K562 (cell line): ENCODE results near the gene NKG7. TPM values are rescaled to one million over a fixed set of nuclear protein-coding genes. Genes with fewer than 3 reads are reported as not detected.

Source experiments
- BMI1 ChIP-seq: fragments of 150-350 bp; IDR thresholded peaks from 2 replicates; pipeline ENCODE4 v1.6.1; 2014; ENCODE audit warnings: low read length
- BRD9 ChIP-seq: fragments of 450-650 bp; IDR thresholded peaks from 2 replicates; pipeline ENCODE4 v1.6.1; 2018; ENCODE audit warnings: low read depth; ENCODE audit not compliant: partially characterized antibody
- CBX3 ChIP-seq, 2 experiments: IDR thresholded peaks; 1 replicate in 1 of 2; 2 replicates in 1 of 2; pipeline ENCODE4 v1.6.1; 2012; ENCODE audit warnings: inconsistent platforms in 2 of 2, low read length in 2 of 2, borderline replicate concordance in 1 of 2, control low read depth in 1 of 2
- CXXC5 ChIP-seq: fragments of 250-450 bp; sonication (Bioruptor Pico); IDR thresholded peaks from 2 replicates; pipeline ENCODE4 v1.8.0; 2022; ENCODE audit warnings: inconsistent platforms, mild to moderate bottlenecking, moderate library complexity
- E2F3 ChIP-seq: fragments of 250-450 bp; sonication (Bioruptor Pico); IDR thresholded peaks from 2 replicates; pipeline ENCODE4 v1.4.0; 2020; ENCODE audit warnings: mild to moderate bottlenecking
- HLTF ChIP-seq: fragments of 450-650 bp; IDR thresholded peaks from 2 replicates; pipeline ENCODE4 v1.6.1; 2016
- KDM4B ChIP-seq, 2 experiments: fragments of 450-650 bp in 1 of 2; sonication (generic) in 1 of 2; IDR thresholded peaks; 2 replicates each; pipeline ENCODE4 v1.6.1; 2016 to 2017; ENCODE audit warnings: borderline replicate concordance in 2 of 2, antibody characterized with exemption in 1 of 2, low read depth in 1 of 2, mild to moderate bottlenecking in 1 of 2
- KLF10 ChIP-seq: fragments of 250-450 bp; sonication (Bioruptor Pico); IDR thresholded peaks from 2 replicates; pipeline ENCODE4 v1.6.1; 2021; ENCODE audit warnings: matching md5 sums
- KLF16 ChIP-seq: IDR thresholded peaks from 2 replicates; pipeline ENCODE4 v1.6.1; 2016; ENCODE audit warnings: antibody characterized with exemption
- MEF2A ChIP-seq: IDR thresholded peaks from 2 replicates; pipeline ENCODE4 v1.6.1; 2011; ENCODE audit warnings: low read depth, mild to moderate bottlenecking, low read length, moderate library complexity; ENCODE audit not compliant: control insufficient read depth
- RBM25 ChIP-seq: fragments of 200-400 bp; formaldehyde crosslinking; IDR thresholded peaks from 2 replicates; pipeline ENCODE4 v1.6.1; 2018; ENCODE audit warnings: low read length, low read depth, moderate library complexity; ENCODE audit not compliant: severe bottlenecking
- SMAD4 ChIP-seq: fragments of 250-450 bp; sonication (Bioruptor Pico); conservative IDR thresholded peaks from 2 replicates; pipeline ENCODE4 v1.8.0; 2021; ENCODE audit warnings: inconsistent platforms, mild to moderate bottlenecking, moderate library complexity
- SNRNP70 ChIP-seq: fragments of 200-400 bp; formaldehyde crosslinking; optimal IDR thresholded peaks from 2 replicates; pipeline ENCODE3; 2017; ENCODE audit warnings: low read depth, low read length
- SRF ChIP-seq, 2 experiments: fragments of 250-450, 450-650 bp in 1 of 2; sonication (Bioruptor Pico) in 1 of 2; sonication (generic) in 1 of 2; formaldehyde crosslinking; IDR thresholded peaks; 2 replicates each; pipeline versions ENCODE4 v1.5.0 to v1.5.1; 2020 to 2022; ENCODE audit warnings: mild to moderate bottlenecking in 1 of 2, missing genetic modification reagents in 1 of 2
- TCF7L2 ChIP-seq: fragments of 150-350 bp; IDR thresholded peaks from 2 replicates; pipeline ENCODE4 v1.6.1; 2016; ENCODE audit warnings: low read depth, mild to moderate bottlenecking, low read length, moderate library complexity
- ZBTB7A ChIP-seq: IDR thresholded peaks from 2 replicates; pipeline ENCODE4 v1.6.1; 2011; ENCODE audit warnings: low read depth, mild to moderate bottlenecking, low read length, moderate library complexity, borderline replicate concordance; ENCODE audit not compliant: control insufficient read depth
- ZNF695 ChIP-seq: fragments of 450-650 bp; formaldehyde crosslinking; IDR thresholded peaks from 2 replicates; pipeline ENCODE4 v1.4.0; 2020; ENCODE audit warnings: mild to moderate bottlenecking, moderate library complexity
- polyA plus RNA-seq, 8 experiments: library from polyadenylated mRNA; depleted of rRNA in 4 of 8; stranded (reverse) in 5 of 8; unstranded in 3 of 8; fragments of >200 nt; fragmentation: Nextera tagmentation in 2 of 8; fragmentation: Illumina TruSeq in 1 of 8; extraction: Ambion mirVana in 2 of 8; extraction: Trizol in 1 of 8; gene quantifications; 2 replicates each; pipeline versions ENCODE4 v1.2.1 to v1.2.3, GENCODE V29; 2011 to 2014; ENCODE audit warnings: inconsistent platforms in 1 of 8, missing spikeins in 1 of 8
- total RNA-seq, 7 experiments: library from RNA; depleted of rRNA in 6 of 7; stranded (reverse); fragments of >200 nt in 6 of 7; fragmentation: Illumina TruSeq in 2 of 7; extraction: Trizol in 2 of 7; gene quantifications; 2 replicates each; pipeline versions ENCODE4 v1.2.1 to v1.2.3, GENCODE V29; 2011 to 2021; ENCODE audit warnings: low replicate concordance in 1 of 7
- TF ChIP-seq, protein P1 (sequence below): fragments of 450-650 bp; IDR thresholded peaks from 2 replicates; pipeline ENCODE4 v1.6.1; 2016; ENCODE audit warnings: low read depth
- TF ChIP-seq, protein P2 (sequence below): fragments of 450-650 bp; IDR thresholded peaks from 2 replicates; pipeline ENCODE4 v1.6.1; 2018; ENCODE audit not compliant: partially characterized antibody

The NKG7 gene
- total and polyA plus RNA-seq, 9 of the 15 experiments (the other 6 are each of a cell fraction or from before 2014, with no cell fraction given): 0.30 to 0.70 (median 0.51) TPM; not detected in 2

DNA sequence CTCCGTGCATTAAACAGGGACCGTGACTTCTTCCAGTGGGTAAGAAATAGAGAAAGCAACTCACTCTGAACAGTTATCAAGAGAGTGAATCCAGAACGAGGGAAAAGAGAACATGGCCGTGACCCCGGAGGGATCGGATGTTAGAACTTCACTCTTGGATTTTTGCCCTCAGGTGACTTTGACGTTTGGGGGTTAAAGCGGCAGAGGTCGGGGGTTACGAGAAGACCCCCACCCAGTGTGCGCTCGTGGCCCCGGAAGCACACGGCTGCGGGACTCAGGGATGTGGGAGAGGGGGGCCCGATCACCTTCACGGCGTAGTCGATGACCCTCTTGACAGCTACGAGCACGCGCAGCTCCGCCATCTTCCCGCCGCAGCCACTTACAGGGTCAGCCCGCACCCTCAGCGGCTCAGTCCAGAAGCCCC, 6.5 kb downstream of the NKG7 start, which contains the start of gene ETFB (continued):
- TF ChIP-seq CBX3 (IDR thresholded peaks at IDR 0.05; ENCODE audit: borderline replicate concordance in 1 of 2, low read length in 2 of 2): peak in 1 of 2 experiments; percentile 55; a peak in 2 of 3 replicates
- TF ChIP-seq, protein P1, sequence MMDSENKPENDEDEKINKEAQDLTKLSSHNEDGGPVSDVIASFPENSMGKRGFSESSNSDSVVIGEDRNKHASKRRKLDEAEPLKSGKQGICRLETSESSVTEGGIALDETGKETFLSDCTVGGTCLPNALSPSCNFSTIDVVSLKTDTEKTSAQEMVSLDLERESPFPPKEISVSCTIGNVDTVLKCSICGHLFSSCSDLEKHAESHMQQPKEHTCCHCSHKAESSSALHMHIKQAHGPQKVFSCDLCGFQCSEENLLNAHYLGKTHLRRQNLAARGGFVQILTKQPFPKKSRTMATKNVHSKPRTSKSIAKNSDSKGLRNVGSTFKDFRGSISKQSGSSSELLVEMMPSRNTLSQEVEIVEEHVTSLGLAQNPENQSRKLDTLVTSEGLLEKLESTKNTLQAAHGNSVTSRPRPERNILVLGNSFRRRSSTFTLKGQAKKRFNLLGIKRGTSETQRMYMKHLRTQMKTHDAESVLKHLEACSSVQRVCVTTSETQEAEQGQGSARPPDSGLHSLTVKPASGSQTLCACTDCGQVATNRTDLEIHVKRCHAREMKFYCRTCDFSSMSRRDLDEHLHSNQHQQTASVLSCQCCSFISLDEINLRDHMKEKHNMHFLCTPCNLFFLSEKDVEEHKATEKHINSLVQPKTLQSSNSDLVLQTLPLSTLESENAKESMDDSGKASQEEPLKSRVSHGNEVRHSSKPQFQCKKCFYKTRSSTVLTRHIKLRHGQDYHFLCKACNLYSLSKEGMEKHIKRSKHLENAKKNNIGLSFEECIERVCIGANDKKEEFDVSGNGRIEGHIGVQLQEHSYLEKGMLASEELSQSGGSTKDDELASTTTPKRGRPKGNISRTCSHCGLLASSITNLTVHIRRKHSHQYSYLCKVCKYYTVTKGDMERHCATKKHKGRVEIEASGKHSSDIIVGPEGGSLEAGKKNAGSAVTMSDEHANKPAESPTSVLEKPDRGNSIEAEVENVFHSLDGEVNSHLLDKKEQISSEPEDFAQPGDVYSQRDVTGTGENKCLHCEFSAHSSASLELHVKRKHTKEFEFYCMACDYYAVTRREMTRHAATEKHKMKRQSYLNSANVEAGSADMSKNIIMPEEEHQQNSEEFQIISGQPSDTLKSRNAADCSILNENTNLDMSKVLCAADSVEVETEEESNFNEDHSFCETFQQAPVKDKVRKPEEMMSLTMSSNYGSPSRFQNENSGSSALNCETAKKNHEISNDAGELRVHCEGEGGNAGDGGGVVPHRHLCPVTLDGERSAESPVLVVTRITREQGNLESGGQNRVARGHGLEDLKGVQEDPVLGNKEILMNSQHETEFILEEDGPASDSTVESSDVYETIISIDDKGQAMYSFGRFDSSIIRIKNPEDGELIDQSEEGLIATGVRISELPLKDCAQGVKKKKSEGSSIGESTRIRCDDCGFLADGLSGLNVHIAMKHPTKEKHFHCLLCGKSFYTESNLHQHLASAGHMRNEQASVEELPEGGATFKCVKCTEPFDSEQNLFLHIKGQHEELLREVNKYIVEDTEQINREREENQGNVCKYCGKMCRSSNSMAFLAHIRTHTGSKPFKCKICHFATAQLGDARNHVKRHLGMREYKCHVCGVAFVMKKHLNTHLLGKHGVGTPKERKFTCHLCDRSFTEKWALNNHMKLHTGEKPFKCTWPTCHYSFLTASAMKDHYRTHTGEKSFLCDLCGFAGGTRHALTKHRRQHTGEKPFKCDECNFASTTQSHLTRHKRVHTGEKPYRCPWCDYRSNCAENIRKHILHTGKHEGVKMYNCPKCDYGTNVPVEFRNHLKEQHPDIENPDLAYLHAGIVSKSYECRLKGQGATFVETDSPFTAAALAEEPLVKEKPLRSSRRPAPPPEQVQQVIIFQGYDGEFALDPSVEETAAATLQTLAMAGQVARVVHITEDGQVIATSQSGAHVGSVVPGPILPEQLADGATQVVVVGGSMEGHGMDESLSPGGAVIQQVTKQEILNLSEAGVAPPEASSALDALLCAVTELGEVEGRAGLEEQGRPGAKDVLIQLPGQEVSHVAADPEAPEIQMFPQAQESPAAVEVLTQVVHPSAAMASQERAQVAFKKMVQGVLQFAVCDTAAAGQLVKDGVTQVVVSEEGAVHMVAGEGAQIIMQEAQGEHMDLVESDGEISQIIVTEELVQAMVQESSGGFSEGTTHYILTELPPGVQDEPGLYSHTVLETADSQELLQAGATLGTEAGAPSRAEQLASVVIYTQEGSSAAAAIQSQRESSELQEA: no peak
- TF ChIP-seq SNRNP70: no peak
- no peak for TF ChIP-seq KLF16
- TF ChIP-seq SMAD4 (CRISPR knock-in tag): no peak
- TF ChIP-seq RBM25: no peak
- no peak for TF ChIP-seq HLTF
- TF ChIP-seq, protein P2, sequence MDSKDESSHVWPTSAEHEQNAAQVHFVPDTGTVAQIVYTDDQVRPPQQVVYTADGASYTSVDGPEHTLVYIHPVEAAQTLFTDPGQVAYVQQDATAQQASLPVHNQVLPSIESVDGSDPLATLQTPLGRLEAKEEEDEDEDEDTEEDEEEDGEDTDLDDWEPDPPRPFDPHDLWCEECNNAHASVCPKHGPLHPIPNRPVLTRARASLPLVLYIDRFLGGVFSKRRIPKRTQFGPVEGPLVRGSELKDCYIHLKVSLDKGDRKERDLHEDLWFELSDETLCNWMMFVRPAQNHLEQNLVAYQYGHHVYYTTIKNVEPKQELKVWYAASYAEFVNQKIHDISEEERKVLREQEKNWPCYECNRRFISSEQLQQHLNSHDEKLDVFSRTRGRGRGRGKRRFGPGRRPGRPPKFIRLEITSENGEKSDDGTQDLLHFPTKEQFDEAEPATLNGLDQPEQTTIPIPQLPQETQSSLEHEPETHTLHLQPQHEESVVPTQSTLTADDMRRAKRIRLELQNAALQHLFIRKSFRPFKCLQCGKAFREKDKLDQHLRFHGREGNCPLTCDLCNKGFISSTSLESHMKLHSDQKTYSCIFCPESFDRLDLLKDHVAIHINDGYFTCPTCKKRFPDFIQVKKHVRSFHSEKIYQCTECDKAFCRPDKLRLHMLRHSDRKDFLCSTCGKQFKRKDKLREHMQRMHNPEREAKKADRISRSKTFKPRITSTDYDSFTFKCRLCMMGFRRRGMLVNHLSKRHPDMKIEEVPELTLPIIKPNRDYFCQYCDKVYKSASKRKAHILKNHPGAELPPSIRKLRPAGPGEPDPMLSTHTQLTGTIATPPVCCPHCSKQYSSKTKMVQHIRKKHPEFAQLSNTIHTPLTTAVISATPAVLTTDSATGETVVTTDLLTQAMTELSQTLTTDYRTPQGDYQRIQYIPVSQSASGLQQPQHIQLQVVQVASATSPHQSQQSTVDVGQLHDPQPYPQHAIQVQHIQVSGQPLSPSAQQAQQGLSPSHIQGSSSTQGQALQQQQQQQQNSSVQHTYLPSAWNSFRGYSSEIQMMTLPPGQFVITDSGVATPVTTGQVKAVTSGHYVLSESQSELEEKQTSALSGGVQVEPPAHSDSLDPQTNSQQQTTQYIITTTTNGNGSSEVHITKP: no peak
- TF ChIP-seq MEF2A: no peak
- TF ChIP-seq KDM4B (IDR thresholded peaks at IDR 0.05; ENCODE audit: borderline replicate concordance in 2 of 2, low read depth in 1 of 2): no peak
- TF ChIP-seq KLF10 (CRISPR knock-in tag): no peak
- TF ChIP-seq ZBTB7A: peak; percentile 62
- TF ChIP-seq ZNF695: no peak
- no peak for TF ChIP-seq BRD9
- TF ChIP-seq TCF7L2: no peak
- TF ChIP-seq E2F3 (CRISPR knock-in tag): no peak
- TF ChIP-seq BMI1: no peak
- no peak for TF ChIP-seq SRF (CRISPR knock-in tag; IDR thresholded peaks at IDR 0.05)
- peak; percentile 70; the same call in 1 of the 2 replicates for TF ChIP-seq CXXC5 (CRISPR knock-in tag)
